GM04504 (cell line): ENCODE results near the gene SORL1-AS1.

Experiments
- DNase-seq: peaks from one replicate; pipeline ENCODE4 v3.0.0-alpha.2; 2012; ENCODE audit warnings: low read depth

The SORL1-AS1 gene

GRCh38 chr11:121391914-121392313 lies 60.9 kb downstream of the SORL1-AS1 start:
- no peak for DNase-seq

- DNase-seq: no peak
Measured at GRCh38 chr11:121389651-121390050, 63.1 kb downstream of the SORL1-AS1 start.
